ENCODE data around the gene IGLL1. TPM values are rescaled to one million over a fixed set of nuclear protein-coding genes. Genes with fewer than 3 reads are reported as not detected.
A peak's percentile ranks its signal among the peaks of the same experiment; 100 is the strongest.
"Not testable (repeated sequence)": the region's sequence is repeated elsewhere in the genome, so short reads cannot be mapped to it uniquely, and the experiment has no call there.

Gene IGLL1
- total RNA-seq, 4 donors from 2014 or later, result not detected

GRCh38 chr22:23604939-23605712 lies 25.0 kb upstream of the IGLL1 start:
- intact Hi-C loops (cut with DNase I; ENCODE audit: low total_unique reads), result no loop called here
- TF ChIP-seq POLR2A (IDR thresholded peaks at IDR 0.05) (no peak), CTCF (IDR thresholded peaks at IDR 0.05) (no peak)
- H3K4me3 ChIP-seq (ENCODE audit: low read depth, poor library complexity, severe bottlenecking), result no peak overlapping the region
- DNase-seq (ENCODE audit: low spot score in 2 of 2), result peak in 1 of 2 donors; percentile 46
- 81 to 93% methylated on average over 7 to 8 of the region's 8 CpGs for WGBS, 2 donors

DNA sequence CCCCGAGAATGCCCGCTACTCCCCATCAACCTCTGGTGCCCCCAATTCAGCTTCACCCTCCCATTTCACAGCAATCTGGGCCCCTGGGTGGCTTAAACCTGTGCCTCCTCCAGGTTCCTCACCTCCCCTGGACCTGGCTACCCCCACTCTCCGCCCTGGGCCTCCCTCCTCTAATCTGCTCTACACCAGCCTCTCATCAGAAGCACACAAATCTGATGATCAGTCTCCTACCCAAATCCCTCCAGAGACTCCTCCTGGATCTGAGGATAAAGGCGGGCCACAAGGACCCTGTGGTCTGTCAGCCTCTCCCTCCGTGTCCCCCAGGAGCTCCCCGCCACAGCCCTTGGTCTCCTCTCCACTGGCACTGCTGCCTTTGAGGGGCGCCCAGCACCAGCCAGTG lies 23.2 kb upstream of the IGLL1 start:
- H3K4me3 ChIP-seq (ENCODE audit: low read depth, poor library complexity, severe bottlenecking), result no peak overlapping the region
- intact Hi-C loops (cut with DNase I; ENCODE audit: low total_unique reads), result no loop called here
- TF ChIP-seq POLR2A (IDR thresholded peaks at IDR 0.05) (no peak), CTCF (IDR thresholded peaks at IDR 0.05) (no peak)
- 79% methylated on average over 7 of the region's 7 CpGs for WGBS, 2 donors
- peak in 1 of 2 donors; percentile 81 for DNase-seq (ENCODE audit: low spot score in 2 of 2)

DNA sequence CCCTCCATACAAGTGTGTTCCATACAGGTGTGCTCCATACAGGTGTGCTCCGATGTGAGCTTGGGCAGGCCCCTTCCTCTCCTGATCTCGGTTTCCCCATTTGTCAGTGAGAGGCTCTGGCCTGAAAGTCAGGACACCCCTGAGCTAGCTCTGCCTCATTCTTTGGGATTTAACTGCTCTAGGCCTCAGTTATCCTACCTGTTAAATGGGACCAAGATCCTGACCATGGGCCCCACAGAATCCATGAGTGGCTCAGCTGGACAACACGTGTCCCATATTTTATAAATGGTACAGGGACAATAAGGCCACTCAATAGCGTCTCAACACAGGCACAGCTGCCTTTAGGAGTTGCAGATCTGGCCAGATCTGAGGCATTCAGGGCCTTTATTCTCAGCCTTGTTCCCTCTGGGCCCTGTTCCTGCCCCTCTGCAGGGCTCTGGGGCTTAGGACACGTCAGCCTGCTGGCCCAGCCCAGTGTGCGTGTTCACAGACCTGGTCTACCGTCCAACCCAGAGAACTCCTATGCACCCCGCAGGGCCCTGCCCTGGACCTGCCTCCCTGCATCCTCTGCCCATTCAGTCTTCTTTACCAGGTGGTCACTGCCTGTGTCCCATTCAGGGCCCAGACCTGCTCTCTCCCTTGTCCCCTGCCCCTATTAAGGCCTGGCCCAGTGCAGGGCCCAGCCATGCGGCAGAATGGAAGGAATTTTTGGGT lies 18.9 kb upstream of the IGLL1 start:
- no peak overlapping the region for H3K4me3 ChIP-seq (ENCODE audit: low read depth, poor library complexity, severe bottlenecking)
- no peak for TF ChIP-seq POLR2A (IDR thresholded peaks at IDR 0.05)
- no peak for TF ChIP-seq CTCF (IDR thresholded peaks at IDR 0.05)
- WGBS, 2 donors, result 91 to 92% methylated on average over 8 to 9 of the region's 9 CpGs
- intact Hi-C loops (cut with DNase I; ENCODE audit: low total_unique reads), result no loop called here
- peak in 1 of 2 donors; percentile 48 for DNase-seq (ENCODE audit: low spot score in 2 of 2)

GRCh38 chr22:23597576-23598268 lies 17.6 kb upstream of the IGLL1 start:
- WGBS, 2 donors, result 89 to 93% methylated on average over 5 to 6 of the region's 7 CpGs
- intact Hi-C loops (cut with DNase I; ENCODE audit: low total_unique reads); DNase-seq (ENCODE audit: low spot score in 2 of 2); H3K4me3 ChIP-seq (ENCODE audit: low read depth, poor library complexity, severe bottlenecking): not testable (repeated sequence)

DNA sequence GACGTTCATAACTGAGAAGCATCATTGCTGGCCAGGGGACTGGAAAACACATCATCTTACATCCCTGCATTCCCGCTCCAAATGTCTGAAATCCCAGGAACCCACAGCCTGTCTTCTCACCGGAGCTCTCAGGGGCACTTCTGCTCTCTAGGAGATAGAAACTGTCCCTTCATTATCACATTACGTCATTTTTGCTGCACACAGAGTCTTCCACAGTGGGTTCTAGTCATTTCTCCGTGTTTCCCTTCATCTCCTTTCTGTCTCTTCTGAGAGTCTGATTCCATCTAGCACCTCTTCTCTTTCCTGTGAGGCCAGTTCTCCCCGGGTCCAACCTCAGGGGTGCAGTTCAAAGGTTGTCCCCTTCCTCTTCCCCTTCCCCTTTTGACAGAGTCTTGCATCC lies 15.8 kb upstream of the IGLL1 start:
- WGBS, 2 donors, result 54 to 56% methylated on average over 6 of the region's 6 CpGs
- intact Hi-C loops (cut with DNase I; ENCODE audit: low total_unique reads); DNase-seq (ENCODE audit: low spot score in 2 of 2); H3K4me3 ChIP-seq (ENCODE audit: low read depth, poor library complexity, severe bottlenecking): not testable (repeated sequence)

- intact Hi-C loops (cut with DNase I; ENCODE audit: low total_unique reads), result no loop called here
- TF ChIP-seq POLR2A (IDR thresholded peaks at IDR 0.05) (no peak), CTCF (IDR thresholded peaks at IDR 0.05) (no peak)
- WGBS, 2 donors, result 82 to 95% methylated on average over 7 of the region's 7 CpGs
- no peak overlapping the region for H3K4me3 ChIP-seq (ENCODE audit: low read depth, poor library complexity, severe bottlenecking)
- DNase-seq (ENCODE audit: low spot score in 2 of 2), result no peak
Observed at GRCh38 chr22:23591846-23592245, 11.8 kb upstream of the IGLL1 start.
